Neural progenitor cell (in vitro differentiated cells): Measurements from ENCODE around the gene GHR.

Source experiments
- EZH2 ChIP-seq: fragments of 200-600 bp; sonication (generic); IDR thresholded peaks from 2 replicates; pipeline ENCODE4 v1.6.1; 2017; ENCODE audit warnings: antibody characterized with exemption, mild to moderate bottlenecking, moderate library complexity
- EZH2phosphoT487 ChIP-seq: fragments of 200-600 bp; sonication (generic); IDR thresholded peaks from 2 replicates; pipeline ENCODE4 v1.6.1; 2017; ENCODE audit warnings: antibody characterized with exemption
- TF ChIP-seq, protein P1 (sequence below): fragments of 200-600 bp; sonication (generic); IDR thresholded peaks from 2 replicates; pipeline ENCODE4 v1.5.1; 2017; ENCODE audit warnings: antibody characterized with exemption, mild to moderate bottlenecking

- no peak for TF ChIP-seq EZH2
- TF ChIP-seq, protein P1, sequence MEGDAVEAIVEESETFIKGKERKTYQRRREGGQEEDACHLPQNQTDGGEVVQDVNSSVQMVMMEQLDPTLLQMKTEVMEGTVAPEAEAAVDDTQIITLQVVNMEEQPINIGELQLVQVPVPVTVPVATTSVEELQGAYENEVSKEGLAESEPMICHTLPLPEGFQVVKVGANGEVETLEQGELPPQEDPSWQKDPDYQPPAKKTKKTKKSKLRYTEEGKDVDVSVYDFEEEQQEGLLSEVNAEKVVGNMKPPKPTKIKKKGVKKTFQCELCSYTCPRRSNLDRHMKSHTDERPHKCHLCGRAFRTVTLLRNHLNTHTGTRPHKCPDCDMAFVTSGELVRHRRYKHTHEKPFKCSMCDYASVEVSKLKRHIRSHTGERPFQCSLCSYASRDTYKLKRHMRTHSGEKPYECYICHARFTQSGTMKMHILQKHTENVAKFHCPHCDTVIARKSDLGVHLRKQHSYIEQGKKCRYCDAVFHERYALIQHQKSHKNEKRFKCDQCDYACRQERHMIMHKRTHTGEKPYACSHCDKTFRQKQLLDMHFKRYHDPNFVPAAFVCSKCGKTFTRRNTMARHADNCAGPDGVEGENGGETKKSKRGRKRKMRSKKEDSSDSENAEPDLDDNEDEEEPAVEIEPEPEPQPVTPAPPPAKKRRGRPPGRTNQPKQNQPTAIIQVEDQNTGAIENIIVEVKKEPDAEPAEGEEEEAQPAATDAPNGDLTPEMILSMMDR: no peak
- TF ChIP-seq EZH2phosphoT487: no peak
These were observed 60.4 kb downstream of the GHR start for GRCh38 chr5:42483472-42484154.
